Dedifferentiated amniotic fluid mesenchymal stem cell (primary cell): ENCODE results near the gene CHN2.

Experiments
- DNase-seq: peaks from one replicate; pipeline ENCODE4 v3.0.0-alpha.2; 2016; ENCODE audit errors: extremely low spot score

CHN2 gene

GRCh38 chr7:29285444-29285793 is 90.8 kb downstream of the CHN2 start:
- DNase-seq, result peak; percentile 37

GRCh38 chr7:29285861-29286260 is 91.3 kb downstream of the CHN2 start:
- DNase-seq, result no peak

GRCh38 chr7:29287366-29287765 is 92.8 kb downstream of the CHN2 start:
- DNase-seq, result peak; percentile 54

DNA sequence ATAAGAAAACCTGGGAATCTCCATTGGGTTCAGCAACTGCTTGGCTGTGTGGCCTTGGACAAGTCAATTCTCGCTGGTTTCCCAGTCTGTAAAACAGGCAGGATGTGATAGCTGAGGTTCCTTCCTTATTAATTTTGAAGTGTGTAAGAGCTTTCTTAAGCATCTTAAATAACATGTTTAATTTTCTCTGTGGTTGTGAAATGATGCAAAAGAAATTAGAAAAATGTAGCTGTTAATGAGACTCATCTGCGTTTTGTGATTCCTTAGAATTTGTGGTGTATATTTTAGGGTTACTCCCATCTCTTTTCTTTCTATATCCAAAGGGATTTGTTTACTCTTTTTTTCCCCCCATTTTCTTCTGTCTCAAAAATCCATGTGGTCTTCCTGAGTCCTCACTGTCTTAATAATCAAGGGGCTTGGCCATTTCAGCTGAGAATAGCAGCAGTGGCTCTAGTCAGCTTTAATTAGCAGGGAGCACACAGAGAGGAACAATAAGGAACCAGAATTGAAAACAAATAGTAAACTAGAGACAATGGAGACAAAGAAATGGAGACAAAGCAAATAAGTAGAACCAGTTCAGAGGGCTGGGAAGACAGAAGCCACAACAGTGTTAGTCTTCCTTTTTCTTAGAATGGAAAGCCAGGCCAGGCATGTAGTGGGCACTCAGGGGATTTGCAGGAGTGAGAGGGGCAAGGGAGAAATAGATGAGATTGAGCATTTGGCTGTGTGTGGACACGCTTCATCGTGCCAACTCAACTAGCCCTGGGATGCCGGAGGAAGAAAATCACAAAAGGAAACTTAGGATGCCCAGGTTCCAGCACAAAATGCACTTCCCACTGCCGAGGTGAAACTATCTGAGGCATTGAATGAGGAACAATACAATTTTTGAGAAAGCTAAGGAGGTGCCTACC is 93.9 kb downstream of the CHN2 start:
- DNase-seq, result no peak

GRCh38 chr7:29289156-29290021 is 94.8 kb downstream of the CHN2 start:
- no peak for DNase-seq

DNA sequence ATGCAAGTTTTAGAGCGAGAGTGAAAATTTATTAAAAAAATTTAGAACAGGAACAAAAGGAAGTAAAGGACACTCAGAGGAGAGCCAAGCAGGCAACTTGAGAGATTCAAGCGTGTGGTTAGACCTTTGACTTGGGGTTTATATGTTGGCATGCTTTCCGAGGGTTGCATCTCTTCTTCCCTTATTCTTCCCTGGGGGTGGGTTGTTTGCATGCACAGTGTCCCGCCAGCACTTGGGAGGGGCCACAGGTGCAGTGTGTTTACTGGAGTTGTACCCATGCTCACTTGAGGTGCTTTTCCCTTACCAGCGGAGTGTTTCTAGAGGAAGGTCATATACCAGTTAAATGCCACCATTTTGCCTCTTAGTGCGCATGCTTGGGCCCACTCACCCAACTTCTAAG is 96.3 kb downstream of the CHN2 start:
- no peak for DNase-seq

GRCh38 chr7:29291723-29292618 is 97.4 kb downstream of the CHN2 start:
- DNase-seq, result no peak

GRCh38 chr7:29292886-29293658 is 98.5 kb downstream of the CHN2 start:
- no peak for DNase-seq

GRCh38 chr7:29296421-29296820 is 101.8 kb downstream of the CHN2 start:
- DNase-seq, result no peak

DNA sequence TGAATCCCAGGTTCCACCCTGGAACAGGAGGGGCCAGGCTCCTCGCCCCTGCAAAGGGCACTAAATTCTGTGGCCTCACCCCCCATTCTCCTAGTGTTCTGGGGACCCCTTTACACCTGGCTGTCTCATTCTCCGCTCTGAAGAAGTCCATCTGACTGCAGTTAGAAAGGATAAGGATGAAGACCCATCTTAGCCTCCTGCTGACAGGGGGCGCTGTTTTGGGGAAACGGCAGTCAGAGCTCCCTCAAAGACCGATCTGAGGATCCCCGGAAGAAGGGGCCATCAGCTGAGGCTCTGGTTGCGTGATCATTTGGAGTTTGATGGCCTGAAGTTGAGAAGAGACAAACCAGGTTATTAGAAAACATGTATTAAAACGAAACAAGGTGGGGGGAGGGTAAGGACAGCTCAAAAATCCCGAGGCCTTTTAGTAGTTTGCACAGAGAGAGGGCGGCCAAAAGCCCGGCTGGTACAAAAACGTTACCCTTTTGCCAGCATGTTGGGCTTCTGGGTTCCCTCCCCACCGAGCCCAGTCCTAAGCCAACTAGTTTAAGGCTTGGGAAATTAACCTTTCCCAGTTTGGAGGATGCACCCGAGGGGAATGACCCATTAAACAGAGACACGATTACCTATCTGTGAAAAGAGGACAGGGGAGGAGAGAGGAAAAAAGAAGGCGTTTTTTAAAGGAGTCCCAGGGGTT is 102.8 kb downstream of the CHN2 start:
- no peak for DNase-seq

DNA sequence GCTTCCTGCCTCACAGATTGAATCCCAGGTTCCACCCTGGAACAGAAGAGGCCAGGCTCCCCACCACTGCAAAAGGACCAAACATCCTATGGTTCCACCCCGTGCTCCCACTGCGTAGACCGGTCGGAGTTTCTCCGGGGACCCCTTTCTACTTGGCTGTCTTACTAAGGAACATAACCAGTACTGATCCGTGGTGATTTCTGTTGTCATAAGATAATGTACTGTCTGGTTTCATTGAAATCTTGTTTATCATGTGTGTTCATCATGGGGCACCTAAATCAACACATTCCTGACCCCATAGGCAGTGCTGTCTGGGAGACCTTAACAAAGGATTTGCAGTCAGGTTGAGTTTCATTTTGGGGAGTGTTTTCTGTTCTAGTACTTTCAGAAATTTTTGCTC is 104.5 kb downstream of the CHN2 start:
- no peak for DNase-seq

- no peak for DNase-seq
Measured at GRCh38 chr7:29300026-29300480, 105.5 kb downstream of the CHN2 start.

- no peak for DNase-seq
Measured at GRCh38 chr7:29300649-29301048, 106.1 kb downstream of the CHN2 start.

DNA sequence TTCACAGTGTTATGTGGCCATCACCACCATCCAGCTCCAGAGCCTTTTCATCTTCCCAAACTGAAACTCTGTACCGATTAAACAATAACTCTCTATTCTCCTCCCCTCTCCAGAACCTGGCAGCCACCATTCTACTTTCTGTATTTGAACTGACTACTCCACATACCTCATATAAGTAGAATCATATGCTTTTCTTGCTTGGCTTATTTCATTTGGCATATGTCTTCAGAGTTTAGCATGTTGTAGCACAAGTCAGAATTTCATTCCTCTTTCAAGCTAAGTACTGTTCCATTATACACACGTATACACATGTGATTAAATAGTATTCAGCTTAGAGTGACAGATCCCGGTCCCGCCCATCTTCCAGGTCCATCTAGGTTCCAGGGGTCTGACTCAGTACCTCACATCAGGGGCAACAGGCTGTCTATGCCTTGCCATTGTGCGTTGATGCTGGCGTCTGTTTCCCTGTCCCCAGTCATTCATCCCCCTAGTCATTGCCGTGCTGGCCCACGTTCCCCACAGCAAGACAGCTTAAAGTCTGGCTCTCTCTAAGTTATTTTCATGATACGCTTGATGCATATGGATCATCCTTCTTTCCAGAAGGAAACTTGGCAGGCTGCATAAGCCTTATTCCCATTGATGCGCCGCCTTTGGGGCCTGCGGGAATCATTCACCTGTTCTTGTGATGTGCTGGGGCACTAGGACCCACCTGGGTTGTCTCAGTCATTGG is 108.3 kb downstream of the CHN2 start:
- no peak for DNase-seq

- DNase-seq, result no peak
Measured at GRCh38 chr7:29304756-29305155, 110.2 kb downstream of the CHN2 start.

- DNase-seq, result no peak
Measured at GRCh38 chr7:29306319-29306991, 111.9 kb downstream of the CHN2 start.

DNA sequence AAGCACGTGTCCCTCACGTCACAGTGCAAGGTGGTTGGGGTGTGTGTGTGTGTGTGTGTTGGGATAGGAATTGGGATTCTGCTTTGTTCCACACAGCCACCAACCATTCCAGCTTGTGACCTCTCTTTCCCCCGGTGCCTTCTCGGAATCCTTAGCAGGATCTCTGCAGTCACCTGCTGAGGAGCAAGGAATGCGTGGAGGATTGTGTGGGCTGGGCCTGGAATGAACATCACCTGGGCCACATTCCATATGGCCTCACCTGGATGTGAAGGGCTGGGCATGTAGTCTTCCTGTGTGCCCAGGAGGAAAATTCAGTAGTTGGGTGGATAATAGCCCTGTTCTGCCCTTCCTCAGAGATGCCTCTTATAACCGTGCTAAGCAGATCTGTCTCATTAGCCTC is 113.8 kb downstream of the CHN2 start:
- DNase-seq, result no peak

DNA sequence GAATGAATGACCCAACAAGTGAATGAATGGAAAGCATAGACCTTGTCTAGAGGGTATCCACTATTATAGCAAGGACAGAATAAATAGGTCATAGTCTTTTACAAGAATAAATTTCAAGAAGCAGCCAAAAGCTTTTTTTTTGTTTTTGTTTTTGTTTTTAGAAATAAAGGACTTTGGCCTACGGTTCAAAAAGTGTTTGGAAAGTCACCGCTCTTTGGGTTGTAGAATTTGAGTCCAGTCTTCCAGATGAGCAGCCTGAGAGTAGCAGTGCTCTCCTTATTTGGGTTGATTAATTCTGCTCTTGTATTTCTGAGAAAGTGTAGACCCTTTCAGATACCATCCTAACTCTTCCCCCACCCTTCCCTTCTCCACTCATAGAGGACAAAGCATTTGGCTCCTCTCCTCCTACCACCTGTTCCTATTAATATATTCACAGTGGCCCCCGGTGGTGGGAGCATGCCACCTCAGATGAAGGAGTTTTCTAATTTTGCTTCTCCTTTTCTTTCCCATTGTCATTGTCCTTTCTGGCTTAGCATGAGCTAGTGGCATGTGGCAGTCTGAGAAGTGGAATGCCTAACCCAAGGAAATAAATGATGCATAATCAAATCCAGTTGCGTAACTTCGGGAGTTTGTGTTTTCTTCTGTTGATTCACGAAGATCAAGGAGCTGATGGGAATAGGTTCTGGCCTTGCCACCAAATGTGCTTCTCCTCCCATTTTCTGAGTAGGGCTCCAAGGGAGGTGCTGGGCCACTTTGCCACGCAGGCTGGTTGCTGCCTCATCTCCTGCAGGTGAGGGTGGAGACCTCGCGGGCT is 114.7 kb downstream of the CHN2 start:
- DNase-seq, result no peak
